SK-N-SH (cell line): ENCODE data around the gene CAMK2B.

Experiments
- EP300 ChIP-seq, 2 experiments: IDR thresholded peaks; 2 replicates each; pipeline versions ENCODE4 v1.4.0 to v1.6.1; 2012; ENCODE audit warnings: borderline replicate concordance in 1 of 2, low read depth in 1 of 2, low read length in 1 of 2
- FOXM1 ChIP-seq: IDR thresholded peaks from 2 replicates; pipeline ENCODE4 v1.4.0; 2012; ENCODE audit warnings: low read depth, mild to moderate bottlenecking
- TAF1 ChIP-seq: IDR thresholded peaks from 2 replicates; pipeline ENCODE4 v1.6.1; 2012; ENCODE audit warnings: low read depth, mild to moderate bottlenecking, low read length, moderate library complexity, borderline replicate concordance

- no peak for TF ChIP-seq EP300 (IDR thresholded peaks at IDR 0.05; ENCODE audit: borderline replicate concordance in 1 of 2, low read depth in 1 of 2, low read length in 1 of 2)
- TF ChIP-seq TAF1: no peak
- no peak for TF ChIP-seq FOXM1
These were observed 1.1 kb upstream of the CAMK2B start for GRCh38 chr7:44326261-44327125.
